Tibial nerve (tissue), 4 donors: ENCODE measurements around the gene CFAP45.

ENCODE experiments used
- EP300 ChIP-seq, 2 donors: sonication (generic); formaldehyde crosslinking; IDR thresholded peaks; one replicate each; pipeline ENCODE4 v1.6.1; 2017; ENCODE audit warnings: antibody characterized with exemption in 2 of 2, mild to moderate bottlenecking in 1 of 2
- POLR2A ChIP-seq, 2 donors: fragments of 450-650 bp; IDR thresholded peaks; one replicate each; pipeline ENCODE4 v1.6.1; 2017; ENCODE audit warnings: antibody characterized with exemption in 2 of 2, mild to moderate bottlenecking in 2 of 2, moderate library complexity in 2 of 2
- TF ChIP-seq, protein P1 (sequence below), 5 experiments: fragments of 200-600 bp in 3 of 5; fragments of 450-650 bp in 2 of 5; sonication (generic) in 3 of 5; IDR thresholded peaks; one replicate each; pipeline ENCODE4 v1.5.1; 2016 to 2019; ENCODE audit warnings: antibody characterized with exemption in 5 of 5, mild to moderate bottlenecking in 3 of 5, moderate library complexity in 2 of 5

DNA sequence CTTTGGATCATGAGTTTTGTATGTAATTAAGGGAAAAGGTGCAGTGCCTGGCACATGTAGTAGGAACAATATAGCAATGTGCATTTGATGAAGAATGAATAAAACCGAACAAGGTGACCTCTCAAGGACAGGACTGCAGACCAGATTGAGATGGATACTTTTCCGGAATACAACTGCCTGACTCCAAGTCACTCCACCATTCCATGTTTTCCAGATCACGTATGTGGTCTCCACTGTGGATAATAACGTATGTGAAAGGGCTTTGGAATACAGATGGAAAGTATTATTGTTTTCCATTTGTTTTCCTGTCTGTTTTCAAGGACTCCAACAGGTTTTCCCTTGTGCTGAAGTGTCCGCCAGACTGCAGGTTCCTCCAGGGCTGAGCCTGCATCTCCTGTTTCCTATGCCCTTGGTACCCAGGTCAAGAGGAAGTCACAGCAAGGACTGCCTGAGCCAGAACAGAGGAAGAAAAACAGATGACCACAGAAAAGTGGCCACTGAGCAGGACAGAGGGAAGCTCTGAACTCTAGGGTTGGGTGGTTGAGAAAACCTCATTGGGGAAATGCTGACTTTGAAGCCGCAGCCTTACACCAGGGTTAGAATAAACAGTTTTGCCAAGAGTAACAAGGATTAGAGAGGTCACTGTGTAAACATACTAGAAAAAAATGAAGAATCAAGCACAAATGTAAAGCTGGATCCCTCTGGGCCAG is 4.0 kb downstream of the CFAP45 start:
- peak in 1 of 2 donors; percentile 29 for TF ChIP-seq EP300 (IDR thresholded peaks at IDR 0.05)
- TF ChIP-seq, protein P1, sequence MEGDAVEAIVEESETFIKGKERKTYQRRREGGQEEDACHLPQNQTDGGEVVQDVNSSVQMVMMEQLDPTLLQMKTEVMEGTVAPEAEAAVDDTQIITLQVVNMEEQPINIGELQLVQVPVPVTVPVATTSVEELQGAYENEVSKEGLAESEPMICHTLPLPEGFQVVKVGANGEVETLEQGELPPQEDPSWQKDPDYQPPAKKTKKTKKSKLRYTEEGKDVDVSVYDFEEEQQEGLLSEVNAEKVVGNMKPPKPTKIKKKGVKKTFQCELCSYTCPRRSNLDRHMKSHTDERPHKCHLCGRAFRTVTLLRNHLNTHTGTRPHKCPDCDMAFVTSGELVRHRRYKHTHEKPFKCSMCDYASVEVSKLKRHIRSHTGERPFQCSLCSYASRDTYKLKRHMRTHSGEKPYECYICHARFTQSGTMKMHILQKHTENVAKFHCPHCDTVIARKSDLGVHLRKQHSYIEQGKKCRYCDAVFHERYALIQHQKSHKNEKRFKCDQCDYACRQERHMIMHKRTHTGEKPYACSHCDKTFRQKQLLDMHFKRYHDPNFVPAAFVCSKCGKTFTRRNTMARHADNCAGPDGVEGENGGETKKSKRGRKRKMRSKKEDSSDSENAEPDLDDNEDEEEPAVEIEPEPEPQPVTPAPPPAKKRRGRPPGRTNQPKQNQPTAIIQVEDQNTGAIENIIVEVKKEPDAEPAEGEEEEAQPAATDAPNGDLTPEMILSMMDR (IDR thresholded peaks at IDR 0.05), result no peak
- no peak for TF ChIP-seq POLR2A (IDR thresholded peaks at IDR 0.05)
